Stimulated activated CD8-positive, alpha-beta memory T cell treated with anti-CD3 and anti-CD28 coated beads, Interleukin-15, amount 100 ng/mL, for 48 hours (primary cell): ENCODE data around the gene ATF5.
"Not testable (repeated sequence)": the region's sequence is repeated elsewhere in the genome, so short reads cannot be mapped to it uniquely, and the experiment has no call there.

Experiments used
- DNase-seq, 2 donors: peaks; one replicate each; pipeline ENCODE4 v3.0.0-alpha.2; 2020; ENCODE audit warnings: low read depth in 2 of 2

ATF5 gene

GRCh38 chr19:49923055-49924003 is 5.7 kb upstream of the ATF5 start:
- no peak for DNase-seq

GRCh38 chr19:49924004-49924880 is 4.8 kb upstream of the ATF5 start:
- DNase-seq, result no peak

GRCh38 chr19:49924881-49925210 is 4.2 kb upstream of the ATF5 start:
- not testable (repeated sequence) for DNase-seq

GRCh38 chr19:49925486-49925885 is 3.5 kb upstream of the ATF5 start:
- DNase-seq, result no peak

GRCh38 chr19:49926515-49926914 is 2.5 kb upstream of the ATF5 start:
- DNase-seq, result no peak

- DNase-seq, result no peak
These were observed 1.3 kb upstream of the ATF5 start for GRCh38 chr19:49927526-49928264.

GRCh38 chr19:49929611-49930482 is 842 bp downstream of the ATF5 start:
- peak; percentile 86 for DNase-seq

GRCh38 chr19:49930483-49931011 is 1.5 kb downstream of the ATF5 start:
- no peak for DNase-seq

GRCh38 chr19:49931293-49932040 is 2.5 kb downstream of the ATF5 start:
- no peak for DNase-seq

GRCh38 chr19:49932041-49932451 is 3.0 kb downstream of the ATF5 start:
- no peak for DNase-seq

- DNase-seq, result peak in 1 of 2 donors; percentile 27
These were observed 3.7 kb downstream of the ATF5 start for GRCh38 chr19:49932731-49933131.

- DNase-seq, result no peak
These were observed 4.6 kb downstream of the ATF5 start for GRCh38 chr19:49933643-49934042.

GRCh38 chr19:49936549-49936948 is 7.5 kb downstream of the ATF5 start:
- no peak for DNase-seq

GRCh38 chr19:49937750-49938381 is 8.9 kb downstream of the ATF5 start:
- DNase-seq, result peak; percentile 62

GRCh38 chr19:49938662-49939061 is 9.7 kb downstream of the ATF5 start:
- DNase-seq, result no peak

GRCh38 chr19:49939721-49940481 is 10.9 kb downstream of the ATF5 start:
- DNase-seq, result no peak

GRCh38 chr19:49940482-49940791 is 11.4 kb downstream of the ATF5 start:
- DNase-seq, result no peak

GRCh38 chr19:49944567-49944966 is 15.6 kb downstream of the ATF5 start:
- DNase-seq, result not testable (repeated sequence)

GRCh38 chr19:49946415-49946814 is 17.4 kb downstream of the ATF5 start:
- DNase-seq, result no peak
